CD4-positive, alpha-beta T cell treated with Interleukin-6 for 4 hours (primary cell): Measurements from ENCODE around the gene RASSF7.

Source experiments
- DNase-seq: peaks from one replicate; pipeline ENCODE4 v3.0.0-alpha.2; 2020; ENCODE audit warnings: mixed read lengths

RASSF7 gene

GRCh38 chr11:587546-587945 is 26.8 kb downstream of the RASSF7 start:
- DNase-seq = no peak

- DNase-seq = peak; percentile 78
These were observed 27.2 kb downstream of the RASSF7 start for GRCh38 chr11:587978-588380.

- DNase-seq = no peak
These were observed 29.0 kb downstream of the RASSF7 start for GRCh38 chr11:589798-590197.

DNA sequence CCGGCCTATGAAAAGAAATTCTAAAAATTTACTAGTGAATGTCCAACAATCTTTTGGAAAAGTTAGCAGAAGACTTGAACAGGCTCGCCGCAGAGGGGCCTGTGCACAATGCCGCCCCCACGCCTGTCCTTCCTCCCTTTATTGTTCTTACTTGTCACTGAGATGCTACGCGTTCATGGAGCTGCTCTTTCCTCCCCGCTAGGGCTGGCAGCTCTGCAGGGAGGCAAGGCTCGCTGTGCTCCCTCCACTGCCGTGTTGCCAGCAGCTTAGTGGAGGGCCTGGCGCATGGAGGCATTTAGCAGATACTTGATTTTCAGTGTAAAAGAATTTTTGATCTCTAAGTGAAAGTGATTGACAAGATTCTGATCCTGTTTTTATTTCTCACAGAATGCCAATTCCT is 30.2 kb downstream of the RASSF7 start:
- DNase-seq = no peak

DNA sequence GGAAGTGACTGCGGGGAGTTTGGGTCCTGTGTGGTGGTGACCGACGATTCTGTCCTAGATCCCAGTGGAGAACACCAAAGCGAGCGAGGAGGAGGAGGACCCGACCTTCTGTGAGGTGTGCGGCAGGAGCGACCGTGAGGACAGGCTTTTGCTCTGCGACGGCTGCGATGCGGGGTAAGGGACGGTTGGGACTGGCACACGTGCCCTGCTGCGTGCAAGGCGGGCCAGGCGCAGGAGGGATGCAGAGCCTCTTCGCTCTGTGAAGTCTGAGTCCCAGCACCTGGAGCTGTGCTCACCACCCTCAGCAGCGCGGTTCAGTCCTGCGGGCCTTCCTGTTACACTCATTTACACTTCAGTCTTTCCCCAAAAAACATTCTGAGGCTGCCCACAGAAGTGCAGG is 31.7 kb downstream of the RASSF7 start:
- no peak for DNase-seq

GRCh38 chr11:592918-593317 is 32.1 kb downstream of the RASSF7 start:
- no peak for DNase-seq

DNA sequence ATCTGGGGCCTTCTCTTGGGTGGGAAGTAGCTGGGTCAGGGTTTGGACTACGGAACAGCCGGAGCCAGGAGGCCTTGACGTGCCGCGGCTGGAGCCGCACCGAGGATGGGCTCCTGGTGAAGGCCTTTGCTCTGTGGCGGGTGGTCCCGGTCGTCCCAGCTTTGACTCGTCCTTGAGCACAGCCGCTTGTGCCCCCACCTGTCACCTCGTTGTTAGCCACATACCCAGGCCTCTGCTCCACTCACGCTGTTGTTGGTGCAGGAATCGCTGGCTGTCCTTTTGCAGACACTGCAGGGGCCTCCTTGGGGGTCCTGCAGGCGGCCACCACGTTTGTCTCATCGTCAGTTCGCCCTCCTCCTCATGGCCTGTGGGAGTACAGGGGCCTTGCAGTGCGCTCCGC is 32.6 kb downstream of the RASSF7 start:
- no peak for DNase-seq

GRCh38 chr11:595400-595799 is 34.6 kb downstream of the RASSF7 start:
- no peak for DNase-seq

- DNase-seq = no peak
These were observed 35.6 kb downstream of the RASSF7 start for GRCh38 chr11:596374-596773.

DNA sequence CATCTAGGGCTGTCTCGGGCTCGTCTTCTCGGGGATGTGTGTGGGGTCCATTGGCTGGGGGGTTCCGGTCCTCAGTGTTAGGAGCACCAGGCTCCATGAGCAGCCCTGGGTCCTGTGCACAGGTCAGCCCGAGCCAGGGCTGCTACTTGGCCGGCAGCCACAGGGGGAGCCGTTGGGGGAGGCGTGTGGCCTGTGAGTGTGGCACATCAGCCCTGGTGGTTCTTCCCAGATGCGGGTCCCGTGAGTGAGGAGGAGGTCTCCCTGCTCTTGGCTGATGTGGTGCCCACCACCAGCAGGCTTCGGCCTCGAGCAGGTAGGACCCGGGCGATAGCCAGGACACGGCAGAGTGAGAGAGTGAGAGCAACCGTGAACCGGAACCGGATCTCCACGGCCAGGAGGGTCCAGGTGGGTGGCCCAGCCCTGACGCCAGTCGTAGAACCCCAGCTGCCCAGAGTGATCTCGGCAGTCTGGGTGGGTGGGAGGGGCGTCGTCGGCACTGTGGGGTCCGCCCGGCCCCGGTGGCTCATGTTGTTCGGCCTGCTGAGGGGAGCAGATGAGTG is 36.5 kb downstream of the RASSF7 start:
- DNase-seq = no peak

DNA sequence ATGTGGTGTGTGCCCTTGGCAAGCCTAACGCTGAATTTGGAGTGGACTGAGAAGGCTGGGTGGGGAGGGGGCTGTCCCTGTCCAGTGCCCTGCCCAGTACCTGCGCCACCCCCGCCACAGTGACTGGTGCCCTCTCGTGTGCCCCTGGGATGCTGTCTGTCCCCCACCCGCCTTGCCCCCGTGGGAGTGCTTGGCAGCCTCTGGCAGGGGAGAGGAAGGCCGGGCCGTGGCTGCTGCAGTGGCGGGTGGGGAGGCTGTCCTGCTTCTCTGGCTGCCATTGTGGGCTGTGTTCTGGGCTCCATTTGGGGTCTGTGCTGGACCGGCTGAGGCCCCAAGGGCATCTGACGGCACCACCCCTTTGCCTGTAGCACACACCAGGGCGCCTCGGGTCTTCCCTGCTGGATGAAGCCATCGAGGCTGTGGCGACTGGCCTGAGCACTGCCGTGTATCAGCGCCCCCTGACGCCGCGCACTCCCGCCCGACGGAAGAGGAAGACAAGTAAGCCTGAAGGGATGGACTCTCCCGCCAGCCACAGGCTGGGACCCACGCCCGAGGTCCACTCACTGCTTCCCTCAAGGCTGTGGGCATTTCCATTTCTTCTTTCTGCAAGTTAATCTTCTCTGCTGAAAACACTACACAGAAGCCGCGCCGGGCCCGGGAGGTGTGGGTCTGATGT is 37.4 kb downstream of the RASSF7 start:
- DNase-seq = no peak

DNA sequence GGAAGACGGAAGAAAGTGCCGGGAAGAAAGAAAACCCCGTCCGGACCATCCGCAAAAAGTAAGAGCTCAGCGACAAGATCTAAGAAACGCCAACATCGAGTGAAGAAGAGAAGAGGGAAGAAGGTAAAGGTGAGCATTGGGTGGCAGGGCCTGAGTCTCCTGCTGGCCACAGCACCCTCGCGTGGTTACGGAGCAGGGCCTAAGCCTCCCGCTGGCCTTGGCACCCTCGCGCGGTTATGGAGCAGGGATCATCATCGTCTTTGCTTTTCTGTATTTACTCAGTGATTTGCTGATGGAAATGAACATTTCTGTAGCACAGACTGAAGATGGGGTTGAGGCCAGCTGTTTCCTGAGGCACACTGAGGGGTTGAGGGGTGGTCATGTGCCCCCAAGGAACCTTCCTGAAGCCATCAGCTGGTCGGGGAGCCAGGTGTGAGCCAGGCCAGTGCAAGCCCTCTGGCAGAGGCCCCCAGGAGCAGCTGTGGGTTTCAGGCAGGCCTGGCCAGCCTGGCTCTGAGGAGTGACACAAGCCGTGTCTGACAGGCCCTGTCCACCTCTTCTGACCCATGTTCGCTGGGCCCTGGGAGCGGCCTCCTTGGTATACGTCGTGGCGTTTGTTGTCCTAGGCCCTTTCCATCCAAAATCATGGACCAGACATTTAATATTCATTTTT is 40.9 kb downstream of the RASSF7 start:
- no peak for DNase-seq

DNA sequence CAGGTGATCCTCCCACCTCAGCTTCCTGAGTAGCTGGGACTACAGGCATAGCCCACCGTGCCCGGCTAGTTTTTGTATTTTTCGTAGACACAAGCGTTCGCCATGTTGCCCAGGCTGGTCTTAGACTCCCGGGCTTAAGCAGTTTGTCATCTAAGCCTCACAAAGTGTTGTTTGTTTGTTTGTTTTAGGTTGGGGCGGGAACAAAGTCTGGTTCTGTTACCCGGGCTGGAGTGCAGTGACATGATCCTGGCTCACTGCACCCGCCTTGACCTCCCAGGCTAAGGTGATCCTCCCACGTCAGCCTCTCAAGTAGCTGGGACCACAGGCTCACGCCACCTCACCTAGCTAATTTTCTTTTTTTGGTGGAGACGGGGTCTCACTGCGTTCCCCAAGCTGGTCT is 42.4 kb downstream of the RASSF7 start:
- DNase-seq = no peak

DNA sequence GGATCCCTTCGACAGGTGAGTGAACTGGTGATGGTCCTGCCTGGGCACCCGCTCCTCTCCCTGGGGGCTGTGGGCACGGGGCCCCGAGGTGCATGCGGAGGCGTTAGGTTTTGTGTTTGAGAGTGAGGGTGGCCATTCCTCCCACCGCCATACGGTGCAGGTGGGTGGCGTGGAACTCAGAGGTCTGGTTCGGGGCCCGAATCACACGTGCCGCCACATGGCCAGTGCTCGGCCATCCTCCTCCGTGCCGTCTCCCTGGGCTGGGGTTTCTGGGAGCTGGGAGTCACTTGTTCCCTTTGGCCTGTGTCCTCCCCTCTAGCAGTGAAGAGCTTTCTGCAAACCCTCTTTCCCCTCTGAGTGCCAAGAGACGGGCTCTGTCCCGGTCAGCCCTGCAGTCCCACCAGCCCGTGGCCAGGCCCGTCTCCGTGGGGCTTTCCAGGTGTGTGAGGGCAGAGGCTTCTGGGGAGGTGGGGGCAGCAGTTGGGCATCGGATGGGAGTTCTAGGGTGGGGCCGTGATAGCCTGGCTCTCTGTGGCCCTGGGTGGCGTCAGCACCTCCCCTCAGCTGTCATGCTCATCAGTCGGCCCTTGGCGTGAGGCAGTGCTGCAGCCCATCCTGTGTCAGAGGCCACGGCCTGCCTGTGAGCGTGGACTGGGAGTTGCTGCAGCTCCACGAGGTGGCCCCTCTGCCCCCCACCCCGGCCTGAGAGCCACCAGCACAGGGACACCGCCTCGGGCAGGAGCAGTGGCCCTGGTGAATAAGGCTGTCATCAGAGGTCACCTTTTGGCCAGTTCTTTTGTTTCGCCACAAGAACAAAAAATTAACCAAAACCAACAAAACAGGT is 44.7 kb downstream of the RASSF7 start:
- no peak for DNase-seq

GRCh38 chr11:606245-606644 is 45.5 kb downstream of the RASSF7 start:
- no peak for DNase-seq

- DNase-seq = no peak
These were observed 46.4 kb downstream of the RASSF7 start for GRCh38 chr11:607020-607780.

GRCh38 chr11:607971-608659 is 47.3 kb downstream of the RASSF7 start:
- no peak for DNase-seq

DNA sequence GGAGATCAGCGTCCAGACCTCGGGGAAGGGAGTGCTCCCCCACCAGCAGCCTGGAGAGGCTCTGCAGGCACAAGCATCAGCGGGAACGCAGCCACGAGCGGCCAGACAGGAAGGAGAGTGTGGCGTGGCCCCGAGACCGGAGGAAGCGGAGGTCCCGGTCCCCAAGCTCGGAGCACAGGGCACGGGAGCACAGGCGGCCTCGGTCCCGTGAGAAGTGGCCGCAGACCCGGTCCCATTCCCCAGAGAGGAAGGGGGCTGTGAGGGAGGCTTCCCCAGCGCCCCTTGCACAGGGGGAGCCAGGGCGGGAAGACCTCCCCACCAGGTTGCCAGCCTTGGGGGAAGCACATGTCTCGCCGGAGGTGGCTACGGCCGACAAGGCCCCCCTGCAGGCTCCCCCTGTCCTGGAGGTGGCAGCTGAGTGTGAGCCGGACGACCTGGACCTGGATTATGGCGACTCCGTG is 48.1 kb downstream of the RASSF7 start:
- no peak for DNase-seq

- DNase-seq = no peak
These were observed 48.6 kb downstream of the RASSF7 start for GRCh38 chr11:609341-609811.

GRCh38 chr11:610146-610801 is 49.5 kb downstream of the RASSF7 start:
- DNase-seq = no peak
